Ishikawa (cell line): ENCODE measurements around the gene MGMT.

ENCODE experiments used
- CEBPB ChIP-seq: IDR thresholded peaks from 2 replicates; pipeline ENCODE4 v1.6.1; 2012
- CREB1 ChIP-seq: IDR thresholded peaks from 2 replicates; pipeline ENCODE4 v1.6.1; 2012; ENCODE audit warnings: low read depth
- EGR1 ChIP-seq: IDR thresholded peaks from 2 replicates; pipeline ENCODE4 v1.6.1; 2012
- EP300 ChIP-seq: IDR thresholded peaks from 2 replicates; pipeline ENCODE4 v1.6.1; 2012; ENCODE audit warnings: borderline replicate concordance
- FOXM1 ChIP-seq: IDR thresholded peaks from 2 replicates; pipeline ENCODE4 v1.6.1; 2012; ENCODE audit warnings: low read depth, borderline replicate concordance
- NFIC ChIP-seq: IDR thresholded peaks from 2 replicates; pipeline ENCODE4 v1.6.1; 2012
- RAD21 ChIP-seq: IDR thresholded peaks from 2 replicates; pipeline ENCODE4 v1.6.1; 2012; ENCODE audit warnings: low read depth
- REST ChIP-seq: IDR thresholded peaks from 2 replicates; pipeline ENCODE4 v1.6.1; 2012; ENCODE audit warnings: low read depth, mild to moderate bottlenecking
- TAF1 ChIP-seq: IDR thresholded peaks from 2 replicates; pipeline ENCODE4 v1.6.1; 2012; ENCODE audit warnings: low read depth, mild to moderate bottlenecking
- TCF12 ChIP-seq: IDR thresholded peaks from 2 replicates; pipeline ENCODE4 v1.6.1; 2012; ENCODE audit warnings: low read depth
- TEAD4 ChIP-seq: IDR thresholded peaks from 2 replicates; pipeline ENCODE4 v1.6.1; 2012
- YY1 ChIP-seq: IDR thresholded peaks from 2 replicates; pipeline ENCODE4 v1.6.1; 2012; ENCODE audit warnings: low read depth
- ZBTB7A ChIP-seq: IDR thresholded peaks from 2 replicates; pipeline ENCODE4 v1.6.1; 2012; ENCODE audit warnings: low read depth
- TF ChIP-seq, protein P1 (sequence below): IDR thresholded peaks from 2 replicates; pipeline ENCODE4 v1.6.1; 2012
- TF ChIP-seq, protein P2 (sequence below): IDR thresholded peaks from 2 replicates; pipeline ENCODE4 v1.6.1; 2012

Gene MGMT

GRCh38 chr10:129612481-129613109 is 145.6 kb downstream of the MGMT start:
- TF ChIP-seq RAD21 (no peak), YY1 (no peak), TEAD4 (no peak), TCF12 (no peak), CREB1 (no peak), NFIC (no peak), TAF1 (no peak), CEBPB (no peak), EGR1 (no peak), FOXM1 (no peak)
- TF ChIP-seq, protein P1, sequence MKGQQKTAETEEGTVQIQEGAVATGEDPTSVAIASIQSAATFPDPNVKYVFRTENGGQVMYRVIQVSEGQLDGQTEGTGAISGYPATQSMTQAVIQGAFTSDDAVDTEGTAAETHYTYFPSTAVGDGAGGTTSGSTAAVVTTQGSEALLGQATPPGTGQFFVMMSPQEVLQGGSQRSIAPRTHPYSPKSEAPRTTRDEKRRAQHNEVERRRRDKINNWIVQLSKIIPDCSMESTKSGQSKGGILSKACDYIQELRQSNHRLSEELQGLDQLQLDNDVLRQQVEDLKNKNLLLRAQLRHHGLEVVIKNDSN: no peak
- TF ChIP-seq, protein P2, sequence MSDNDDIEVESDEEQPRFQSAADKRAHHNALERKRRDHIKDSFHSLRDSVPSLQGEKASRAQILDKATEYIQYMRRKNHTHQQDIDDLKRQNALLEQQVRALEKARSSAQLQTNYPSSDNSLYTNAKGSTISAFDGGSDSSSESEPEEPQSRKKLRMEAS: no peak

DNA sequence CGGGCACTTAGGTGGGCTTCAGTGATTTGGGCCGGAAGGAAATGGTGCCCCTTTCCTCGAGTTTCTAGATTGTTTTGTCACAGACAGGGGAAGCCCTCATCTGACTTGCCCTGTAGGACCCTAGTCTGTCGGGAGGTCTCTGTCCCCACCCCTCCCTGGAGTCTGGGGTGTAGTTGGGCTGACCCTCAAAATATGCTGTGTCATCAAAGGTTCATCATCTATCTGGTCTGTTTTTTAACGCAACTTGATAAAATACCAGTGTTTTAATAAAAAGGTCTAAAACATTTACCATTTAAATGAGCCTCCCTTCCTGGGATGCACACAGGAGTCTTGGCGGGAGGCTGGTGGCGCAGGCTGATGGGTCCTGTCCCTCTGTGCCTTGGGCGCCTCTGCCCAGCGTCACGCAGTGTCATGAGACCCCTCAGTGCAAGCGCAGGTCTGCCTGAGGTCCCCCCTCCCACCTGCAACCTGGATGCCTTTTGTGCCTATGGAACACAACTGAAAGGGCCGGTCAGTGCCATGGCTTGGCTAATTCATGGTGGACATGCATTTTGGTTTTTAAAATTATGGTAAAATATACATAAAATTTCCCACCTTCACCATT is 146.4 kb downstream of the MGMT start:
- no peak for TF ChIP-seq REST
- TF ChIP-seq TEAD4: no peak
- TF ChIP-seq EGR1: no peak
- TF ChIP-seq RAD21: no peak
- no peak for TF ChIP-seq CEBPB
- TF ChIP-seq, protein P2: no peak
- TF ChIP-seq TAF1: no peak
- TF ChIP-seq TCF12: no peak
- no peak for TF ChIP-seq EP300
- TF ChIP-seq NFIC: no peak
- TF ChIP-seq FOXM1: no peak
- no peak for TF ChIP-seq YY1
- TF ChIP-seq ZBTB7A: no peak
- no peak for TF ChIP-seq CREB1
- TF ChIP-seq, protein P1: no peak

DNA sequence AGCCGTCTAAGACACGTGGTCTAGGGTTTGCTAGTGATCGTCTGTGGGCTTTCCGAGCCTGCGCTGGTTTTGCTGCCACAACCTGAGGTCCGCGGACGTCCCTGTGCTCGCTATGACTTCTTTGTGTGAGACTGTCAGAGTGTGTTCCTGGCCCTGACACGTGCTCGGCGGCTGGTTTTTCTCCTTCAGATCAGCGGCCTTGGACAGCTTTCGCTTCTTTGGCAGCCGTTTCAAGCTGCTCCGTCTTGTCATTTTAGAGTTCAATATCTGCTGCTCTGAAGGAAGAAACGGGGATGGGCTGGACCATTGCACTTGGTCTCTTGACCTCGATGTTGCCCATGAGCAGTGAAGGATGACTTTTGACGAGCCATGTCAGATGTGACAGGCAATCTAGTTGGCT is 147.3 kb downstream of the MGMT start:
- TF ChIP-seq CEBPB: no peak
- no peak for TF ChIP-seq REST
- no peak for TF ChIP-seq FOXM1
- TF ChIP-seq TCF12: no peak
- no peak for TF ChIP-seq EP300
- TF ChIP-seq ZBTB7A: no peak
- TF ChIP-seq, protein P1: no peak
- no peak for TF ChIP-seq RAD21
- TF ChIP-seq, protein P2: no peak
- TF ChIP-seq EGR1: no peak

GRCh38 chr10:129615381-129615780 is 148.3 kb downstream of the MGMT start:
- no peak; the same call in 1 of the 2 replicates for TF ChIP-seq REST
- no peak for TF ChIP-seq ZBTB7A
- no peak for TF ChIP-seq RAD21
- TF ChIP-seq, protein P1: no peak
- TF ChIP-seq YY1: no peak
- TF ChIP-seq NFIC: no peak
- no peak for TF ChIP-seq CREB1
- no peak for TF ChIP-seq TCF12
- TF ChIP-seq TEAD4: no peak
- no peak for TF ChIP-seq FOXM1
- no peak for TF ChIP-seq CEBPB
- no peak for TF ChIP-seq TAF1
- TF ChIP-seq EGR1: no peak
- TF ChIP-seq EP300: no peak
- TF ChIP-seq, protein P2: no peak
